Right ventricle myocardium superior (tissue), 1 donor: ENCODE results near the gene TRAM2. TPM values are rescaled to one million over a fixed set of nuclear protein-coding genes. Genes with fewer than 3 reads are reported as not detected.

ENCODE experiments used
- ATAC-seq: fragments of 200-7000 bp; cut with Tn5 transposase; one replicate; pipeline ENCODE4 v1.9.1; 2020; ENCODE audit warnings: mild to moderate bottlenecking; ENCODE audit not compliant: poor library complexity
- DNase-seq: peaks from one replicate; pipeline ENCODE4 v3.0.0-alpha.2; 2020
- intact Hi-C: fragments of 100-400 bp; cut with DNase I; formaldehyde crosslinking; loops from one replicate; pipeline ENCODE4 v1.11.2; 2022
- long read RNA-seq: library from polyadenylated mRNA; unstranded; transcript quantifications from one replicate; pipeline ENCODE4 v2.0.0, GENCODE V29; 2021
- total RNA-seq: library from RNA; stranded (reverse); fragmentation: NEBNext Ultra II Directional; extraction: Animal tissue kit (Norgen Biotek cat#: 25700); gene quantifications from one replicate; pipeline ENCODE4 v1.2.1, GENCODE V29; 2021
- donor health status: DM: no; HTN: yes; CAD: no; lungs with severe emphysema.

Gene TRAM2, protein sequence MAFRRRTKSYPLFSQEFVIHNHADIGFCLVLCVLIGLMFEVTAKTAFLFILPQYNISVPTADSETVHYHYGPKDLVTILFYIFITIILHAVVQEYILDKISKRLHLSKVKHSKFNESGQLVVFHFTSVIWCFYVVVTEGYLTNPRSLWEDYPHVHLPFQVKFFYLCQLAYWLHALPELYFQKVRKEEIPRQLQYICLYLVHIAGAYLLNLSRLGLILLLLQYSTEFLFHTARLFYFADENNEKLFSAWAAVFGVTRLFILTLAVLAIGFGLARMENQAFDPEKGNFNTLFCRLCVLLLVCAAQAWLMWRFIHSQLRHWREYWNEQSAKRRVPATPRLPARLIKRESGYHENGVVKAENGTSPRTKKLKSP
- 11.0 TPM for total RNA-seq
- long read RNA-seq, full-length matches to known transcripts, result 29 of 44 reads
- long read RNA-seq, partial matches to known transcripts, result 1 of 44 reads
- long read RNA-seq, other reads (novel, unspliced or antisense), result 14 of 44 reads

DNA sequence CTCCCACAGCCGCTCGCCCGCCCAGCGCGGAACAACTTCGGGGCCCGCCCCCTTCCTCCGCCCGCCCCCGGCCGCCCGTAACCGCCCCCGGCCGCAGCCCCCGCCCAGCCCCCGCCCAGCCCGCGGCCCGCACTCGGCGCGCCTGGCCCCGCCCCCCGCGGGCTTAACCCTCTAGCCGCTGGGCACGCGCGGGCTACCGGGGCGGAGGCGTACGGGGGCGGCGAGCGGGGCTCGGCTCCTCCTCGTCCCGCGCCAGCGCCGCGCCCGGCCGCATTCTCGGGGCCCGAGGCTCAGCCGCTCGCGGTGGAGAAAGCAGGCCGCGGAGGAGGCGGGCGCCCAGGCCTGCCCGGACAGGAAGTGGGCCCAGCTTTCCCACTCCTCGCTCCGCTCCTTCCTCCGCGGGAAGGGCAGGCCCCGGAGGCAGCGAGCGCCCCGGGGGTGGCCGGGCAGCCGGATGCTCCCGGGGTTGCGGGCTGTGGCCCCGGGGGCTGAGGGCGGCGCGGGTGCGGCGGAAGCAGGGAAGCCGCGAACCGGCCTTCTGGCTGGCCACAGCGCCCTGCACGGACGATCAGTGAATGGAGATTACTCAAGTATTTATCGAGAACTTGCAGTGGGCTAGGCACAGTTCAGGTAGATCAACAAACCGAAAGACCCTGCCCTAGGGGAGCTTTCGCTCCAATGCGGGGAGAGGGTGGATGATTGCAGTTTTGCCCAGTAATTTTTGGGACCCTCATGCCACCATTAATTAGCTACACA is at the start of gene TRAM2:
Gene TRAM2, minus strand, starts transcription at position 39 of the 756 bp plus-strand sequence. CDS start 145 bp downstream, outside the sequence.
- DNase-seq (peak; percentile 93), ATAC-seq (peak; percentile 91)
- intact Hi-C loops, result loop anchor here (1.0 to 5.0 kb wide), 2 partner anchors 75 to 157 kb away; partner anchors contain the start of gene EFHC1

DNA sequence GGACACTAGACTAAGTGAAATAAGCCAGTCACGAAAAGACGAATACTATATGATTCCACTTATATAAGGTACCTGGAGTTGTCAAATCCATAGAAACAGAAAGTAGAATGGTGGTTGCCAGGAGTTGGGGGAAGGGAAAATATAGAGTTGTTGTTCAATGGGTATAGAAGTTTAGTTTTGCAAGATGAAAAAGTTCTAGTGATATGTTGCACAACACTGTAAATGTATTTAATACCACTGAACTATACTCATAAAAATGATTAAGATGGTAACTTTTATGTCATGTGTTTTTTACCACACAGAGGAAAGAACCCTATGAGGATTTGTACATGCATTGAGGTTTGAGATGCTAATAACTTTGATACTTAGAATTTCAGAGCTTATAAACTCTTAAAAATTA is 46.0 kb upstream of the TRAM2 start:
- DNase-seq, result no peak
- intact Hi-C loops, result no loop called here
- ATAC-seq, result no peak

DNA sequence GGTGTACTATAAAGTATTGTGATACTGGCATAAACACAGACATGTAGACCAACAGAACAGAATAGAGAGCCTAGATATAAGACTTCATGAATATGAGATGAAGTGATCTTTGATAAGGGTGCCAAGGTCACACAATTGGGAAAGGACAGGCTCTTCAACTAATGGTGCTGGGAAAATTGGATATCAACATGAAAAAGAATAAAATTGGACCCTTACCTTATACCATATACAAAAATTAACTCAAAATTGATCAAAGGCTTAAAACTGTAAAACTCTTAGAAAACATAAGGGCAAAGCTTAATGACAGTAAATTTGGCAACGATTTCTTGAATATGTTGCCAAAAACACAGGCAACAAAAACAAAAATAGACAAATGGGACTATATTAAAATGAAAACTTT is 44.8 kb upstream of the TRAM2 start:
- intact Hi-C loops, result no loop called here
- ATAC-seq (no peak), DNase-seq (no peak)

DNA sequence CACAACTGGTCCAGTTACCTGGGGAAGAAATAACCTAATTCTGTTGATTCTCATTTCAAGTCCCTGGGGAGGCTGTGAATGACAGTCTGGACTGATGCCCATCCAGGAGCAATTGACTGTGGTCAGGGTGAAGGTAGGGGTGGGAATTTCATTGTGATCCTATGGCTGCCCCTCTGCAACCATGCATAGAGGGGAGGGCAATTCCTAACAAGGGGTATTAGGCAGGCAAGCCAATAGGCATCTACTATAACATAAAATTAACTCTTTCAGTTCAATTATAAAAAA is 44.0 kb upstream of the TRAM2 start:
- ATAC-seq, result no peak
- DNase-seq, result no peak
- intact Hi-C loops, result no loop called here

DNA sequence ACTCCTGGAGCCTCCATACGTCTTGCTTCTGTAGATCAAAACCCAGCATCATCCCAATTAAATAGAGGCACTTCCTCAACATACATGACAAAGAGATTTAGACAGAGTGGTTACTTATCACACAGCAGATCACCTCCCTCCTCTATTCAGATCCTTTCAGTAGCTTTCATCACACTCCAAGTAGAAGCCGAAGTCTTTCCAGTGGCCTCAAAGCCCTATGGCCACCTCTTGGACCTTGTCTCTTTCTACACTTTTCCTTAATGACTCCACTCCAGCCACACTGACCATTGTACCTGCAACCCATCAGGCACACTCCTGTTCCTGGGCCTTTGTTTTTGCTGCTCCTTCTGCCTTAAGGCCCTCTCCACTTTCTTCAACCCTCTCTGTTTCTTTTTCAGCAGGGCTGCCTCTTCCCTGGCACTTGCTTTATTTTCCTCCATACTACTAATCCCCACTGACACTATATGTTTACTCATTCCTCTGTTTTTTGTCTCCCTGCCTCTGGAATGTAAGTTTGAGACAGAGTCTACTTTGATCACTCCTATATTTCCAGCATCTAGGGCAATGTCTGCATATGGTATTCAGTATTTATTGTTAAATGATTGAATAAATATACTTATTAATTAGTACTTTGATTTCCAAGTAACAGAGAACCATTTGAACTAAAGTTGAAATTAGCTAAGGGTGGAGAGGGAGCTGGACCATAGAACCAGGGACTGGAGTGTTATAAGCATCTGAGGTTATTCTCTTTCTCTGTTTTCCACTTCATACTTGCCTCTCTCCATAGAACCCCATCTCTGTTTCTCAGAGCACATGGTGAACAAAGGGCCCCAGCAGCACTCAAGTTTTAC is 43.4 kb upstream of the TRAM2 start:
- intact Hi-C loops, result no loop called here
- no peak for ATAC-seq
- no peak for DNase-seq

DNA sequence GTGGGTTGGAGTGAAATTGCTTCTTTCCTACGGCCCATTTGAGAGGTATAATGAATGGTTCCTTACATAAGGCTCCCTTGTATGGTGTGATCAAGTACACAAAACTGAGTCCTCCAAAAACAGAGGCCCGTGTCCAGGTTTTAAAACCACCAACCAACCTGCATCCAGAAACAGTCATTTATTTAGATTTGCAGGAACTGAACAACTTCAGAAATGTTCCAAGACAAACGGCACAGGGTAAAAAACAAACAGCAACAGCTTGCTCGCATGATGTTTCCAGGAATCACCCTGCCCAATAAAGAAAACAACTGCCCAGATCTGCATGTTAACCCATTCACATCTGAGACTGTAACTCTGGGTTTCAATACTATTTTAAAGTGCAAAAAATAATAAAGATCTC is 40.2 kb upstream of the TRAM2 start:
- no peak for ATAC-seq
- DNase-seq, result no peak
- intact Hi-C loops, result no loop called here

DNA sequence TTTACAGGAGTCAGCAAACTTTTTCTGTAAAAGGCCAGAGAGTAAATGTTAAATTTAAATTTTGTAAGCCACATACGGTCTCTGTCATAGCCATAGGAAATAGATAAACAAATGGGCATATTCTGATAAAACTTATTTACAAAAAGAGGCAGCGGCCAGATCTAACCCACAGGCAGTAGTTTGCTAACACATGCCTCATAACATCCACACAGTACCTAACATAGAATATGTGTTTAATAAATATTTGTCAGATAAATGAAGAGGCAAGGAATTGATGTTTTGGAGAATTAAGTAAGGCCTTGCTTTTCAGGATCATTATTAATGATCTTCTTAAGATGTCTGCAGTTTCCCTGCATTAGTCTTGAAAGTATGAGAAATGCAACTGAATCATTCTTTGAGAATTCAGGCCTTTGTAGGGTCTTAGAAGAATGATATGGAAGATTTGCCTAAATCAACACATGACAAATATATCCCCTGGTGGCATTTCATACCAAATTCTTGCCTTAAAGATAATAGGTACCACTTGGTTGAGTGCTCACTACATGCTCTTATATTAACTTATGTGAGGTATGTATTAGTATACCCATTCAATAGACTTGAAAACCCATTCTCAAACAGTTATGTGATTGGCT is 39.3 kb upstream of the TRAM2 start:
- DNase-seq (no peak), ATAC-seq (no peak)
- intact Hi-C loops, result no loop called here

DNA sequence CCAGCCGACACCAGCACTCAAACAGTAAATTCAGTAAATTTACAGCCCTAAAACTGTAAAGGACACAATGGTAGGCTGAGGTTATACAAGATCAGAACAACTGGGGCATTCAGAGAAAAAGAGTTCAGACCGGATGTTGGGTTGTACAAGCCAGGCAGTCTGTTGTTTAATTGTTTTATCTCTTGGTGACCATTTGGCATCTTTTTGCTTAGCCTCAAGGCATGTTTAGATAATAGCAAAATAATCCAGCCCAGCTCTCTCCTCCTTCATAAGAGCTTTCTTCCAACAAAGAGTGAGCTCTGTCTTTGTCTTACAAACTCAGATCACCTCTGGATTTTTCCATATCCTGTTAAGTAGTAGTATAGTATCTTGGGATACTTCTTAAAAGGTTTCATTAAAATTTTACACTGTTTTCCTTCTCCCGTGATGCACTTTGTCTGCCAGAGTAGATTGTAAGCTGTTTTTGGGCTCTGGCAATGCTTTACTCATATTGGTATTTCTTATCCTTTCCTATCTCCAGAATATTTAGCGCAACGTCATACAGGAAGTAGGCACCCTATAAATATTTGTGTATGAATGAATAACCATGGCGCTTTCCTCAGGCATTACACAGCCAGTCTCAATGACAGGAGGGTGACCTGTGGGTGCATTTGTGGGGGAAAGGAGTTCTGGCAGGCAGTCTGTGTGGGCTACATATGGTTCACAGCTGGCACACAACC is 35.6 kb upstream of the TRAM2 start:
- no peak for ATAC-seq
- intact Hi-C loops, result no loop called here
- DNase-seq, result no peak

DNA sequence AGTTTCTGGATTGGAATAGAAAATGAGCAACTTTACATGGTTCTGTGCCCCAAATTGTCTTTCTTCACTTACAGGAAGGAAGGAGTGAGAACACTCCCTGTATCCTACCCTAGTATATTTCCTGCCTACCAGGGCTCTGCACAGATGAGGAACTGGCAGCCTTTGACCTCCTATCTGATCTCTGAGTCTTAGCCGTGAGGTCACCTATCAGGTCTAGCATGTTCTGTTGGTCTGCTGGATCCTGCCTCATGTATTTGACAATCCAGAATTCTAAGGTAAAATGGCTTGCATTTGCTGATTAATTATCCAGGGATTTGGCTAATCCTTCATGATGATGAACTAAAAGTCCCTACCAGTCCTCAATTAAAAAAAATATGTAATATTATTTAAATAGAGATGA is 35.0 kb upstream of the TRAM2 start:
- DNase-seq (no peak), ATAC-seq (no peak)
- intact Hi-C loops, result no loop called here

DNA sequence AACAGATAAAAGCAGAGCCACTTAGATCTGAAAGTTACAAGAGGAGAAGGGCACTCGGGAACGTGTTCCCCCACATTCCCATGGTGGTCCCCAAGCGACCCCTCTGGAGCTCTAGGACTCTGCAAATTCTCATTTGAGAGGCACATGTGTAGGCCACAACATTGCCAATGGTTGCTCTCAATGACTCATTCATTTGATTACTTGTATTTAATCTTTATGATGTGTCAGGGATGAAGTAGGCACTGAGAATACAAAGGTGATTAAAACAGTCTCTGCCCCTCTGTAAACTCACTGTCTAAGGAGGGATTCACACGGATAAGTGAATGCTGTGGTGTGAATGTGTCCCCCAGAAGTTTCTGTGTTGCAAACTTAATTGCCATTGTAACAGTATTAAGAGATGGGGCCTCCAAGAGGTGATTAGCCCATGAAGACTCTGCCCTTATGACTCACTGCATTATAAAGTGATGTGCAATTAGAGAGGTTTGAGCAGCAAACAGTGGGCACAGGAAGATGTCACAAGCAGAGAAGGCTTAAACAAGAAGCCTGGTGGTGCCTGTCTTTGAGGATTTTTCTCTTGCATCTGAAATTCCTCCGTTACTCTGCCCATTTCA is 34.0 kb upstream of the TRAM2 start:
- no peak for DNase-seq
- intact Hi-C loops, result no loop called here

DNA sequence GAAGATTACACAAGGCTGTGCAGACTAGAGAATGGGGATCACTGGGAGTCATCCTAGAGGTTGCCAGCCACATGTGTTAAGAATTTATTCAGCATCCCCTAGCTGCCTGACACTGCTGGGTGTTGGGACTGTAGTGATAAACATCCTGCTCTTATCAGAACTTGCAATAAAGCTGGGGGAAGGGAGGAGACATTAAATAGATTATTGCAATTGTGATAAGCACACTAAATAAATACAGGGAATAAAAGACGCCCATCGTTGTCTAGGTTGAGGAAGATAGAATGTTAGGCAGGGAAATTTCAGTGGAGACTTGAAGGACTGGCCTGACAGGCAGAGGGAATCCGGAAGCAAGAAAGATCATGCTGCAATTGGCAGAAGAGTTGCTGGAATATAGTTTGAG is 33.2 kb upstream of the TRAM2 start:
- DNase-seq (no peak), ATAC-seq (no peak)
- intact Hi-C loops, result no loop called here

More for the DNA sequence above, 34.0 kb upstream of the TRAM2 start:
- ATAC-seq, result no peak

DNA sequence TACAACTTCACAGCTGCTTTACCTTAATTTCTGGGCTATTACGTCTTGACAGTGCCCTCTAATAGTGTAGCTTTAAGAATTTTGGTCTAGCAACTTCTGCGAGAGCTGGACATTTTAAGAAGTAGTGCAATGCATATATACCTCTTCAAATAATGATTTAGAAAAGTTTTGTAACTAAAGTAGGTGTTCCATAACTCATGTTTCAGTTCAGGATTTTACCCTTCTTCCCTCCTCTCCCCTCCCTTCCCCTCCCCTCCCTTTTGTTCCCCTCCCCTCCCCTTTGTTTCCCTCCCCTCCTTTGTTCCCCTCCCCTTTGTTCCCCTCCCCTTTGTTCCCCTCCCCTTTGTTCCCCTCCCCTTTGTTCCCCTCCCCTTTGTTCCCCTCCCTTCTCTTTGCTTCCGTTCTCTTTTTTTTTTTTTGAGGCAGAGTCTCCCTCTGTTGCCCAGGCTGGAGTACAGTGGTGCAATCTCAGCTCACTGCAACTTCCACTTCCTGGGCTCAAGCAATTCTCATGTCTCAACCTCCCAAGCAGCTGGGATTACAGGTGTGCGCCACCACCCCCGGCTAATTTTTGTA is 28.8 kb upstream of the TRAM2 start:
- ATAC-seq (no peak), DNase-seq (no peak)
- intact Hi-C loops, result no loop called here

DNA sequence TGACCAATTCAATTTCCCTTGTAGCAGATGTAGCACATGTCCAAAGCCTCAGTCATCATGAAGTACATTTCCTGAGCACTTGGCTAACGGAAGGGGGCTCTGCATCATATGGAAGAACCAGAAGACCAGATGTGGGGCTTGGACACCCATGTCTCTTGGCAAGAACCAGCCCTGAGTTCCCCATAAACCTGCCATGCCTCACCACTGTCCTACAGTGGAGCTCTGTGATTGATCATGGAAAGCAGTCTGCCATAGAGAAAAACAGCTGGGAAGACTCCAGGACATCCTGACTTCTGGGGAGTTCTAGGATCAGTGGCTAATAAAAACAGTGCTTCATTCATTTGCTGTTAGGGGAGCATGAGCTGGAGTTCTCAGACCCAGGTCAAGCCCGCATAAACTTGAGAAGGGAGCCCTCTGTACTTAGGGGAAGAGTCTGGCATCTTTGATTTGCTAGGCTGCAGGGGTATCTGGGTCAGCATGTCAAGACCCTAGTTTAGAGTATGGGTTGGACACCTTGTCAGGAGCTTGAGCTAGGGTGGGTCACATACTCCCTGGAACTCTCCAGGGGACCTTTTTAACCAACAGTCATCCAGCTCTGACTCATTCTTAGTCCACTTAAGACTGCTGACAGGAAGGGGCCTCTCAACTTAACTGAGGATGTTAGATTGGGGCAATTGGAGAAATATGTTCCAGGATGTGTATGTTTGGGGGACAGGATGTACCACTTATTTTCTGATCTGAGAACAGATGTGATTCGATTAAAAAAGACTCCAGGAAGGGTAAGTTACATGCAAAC is 26.3 kb upstream of the TRAM2 start:
- ATAC-seq (no peak), DNase-seq (no peak)
- intact Hi-C loops, result loop anchor here (5.0 kb wide), 1 partner anchor 59 kb away; no protein-coding TSS in a partner anchor

DNA sequence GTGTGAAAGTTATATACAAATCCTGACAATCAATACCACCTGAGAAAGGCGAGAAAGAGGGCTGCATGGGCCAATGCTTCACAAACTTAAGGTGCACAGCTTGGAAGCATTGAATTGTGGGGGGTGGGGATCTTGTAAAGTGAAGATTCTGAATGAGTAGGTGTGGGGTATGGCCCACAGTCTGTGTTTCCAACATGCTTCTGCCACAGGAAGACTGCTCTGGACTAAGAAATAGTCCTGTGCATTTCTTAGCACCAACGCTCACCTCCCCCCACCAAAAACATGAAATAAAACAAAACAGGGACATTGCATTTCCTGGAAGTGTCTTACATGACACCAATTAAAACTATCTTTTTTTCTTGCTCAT is 21.9 kb upstream of the TRAM2 start:
- ATAC-seq (no peak), DNase-seq (no peak)
- intact Hi-C loops, result no loop called here

DNA sequence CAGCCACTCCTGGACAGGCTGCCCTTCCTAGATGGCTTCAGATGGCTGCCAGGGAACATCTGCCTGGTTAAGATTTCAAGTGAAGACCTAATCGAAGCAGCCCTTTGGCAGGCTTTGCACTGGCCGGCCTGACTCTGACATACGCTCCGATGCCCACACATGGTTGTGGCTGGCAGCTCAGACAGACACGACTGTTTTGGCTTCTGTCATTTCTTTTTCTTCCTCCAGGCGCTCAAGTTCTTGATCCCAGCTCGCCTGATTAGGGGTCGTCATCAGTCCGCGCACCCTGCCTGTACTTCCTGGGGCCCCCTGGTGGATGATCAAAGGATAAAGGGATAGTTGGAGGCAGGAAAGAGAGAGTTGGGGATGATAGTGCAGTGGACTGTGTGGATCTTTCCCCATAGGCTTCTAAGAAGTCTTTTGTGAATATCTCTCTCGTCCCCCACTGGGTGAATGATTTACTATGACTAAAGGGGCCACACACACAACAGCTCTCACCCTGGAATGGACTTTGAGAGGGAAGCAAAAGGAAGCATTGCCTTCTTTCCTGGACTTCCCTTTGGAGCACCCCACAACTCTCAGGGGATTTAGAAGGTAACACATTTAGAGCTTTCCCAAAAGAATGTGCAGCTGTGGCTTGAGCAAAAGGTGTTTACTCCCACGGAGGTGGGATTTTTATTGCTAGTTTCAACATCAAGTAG is 21.4 kb upstream of the TRAM2 start:
- peak; percentile 65 for DNase-seq
- intact Hi-C loops, result no loop called here
- ATAC-seq, result peak; percentile 77

DNA sequence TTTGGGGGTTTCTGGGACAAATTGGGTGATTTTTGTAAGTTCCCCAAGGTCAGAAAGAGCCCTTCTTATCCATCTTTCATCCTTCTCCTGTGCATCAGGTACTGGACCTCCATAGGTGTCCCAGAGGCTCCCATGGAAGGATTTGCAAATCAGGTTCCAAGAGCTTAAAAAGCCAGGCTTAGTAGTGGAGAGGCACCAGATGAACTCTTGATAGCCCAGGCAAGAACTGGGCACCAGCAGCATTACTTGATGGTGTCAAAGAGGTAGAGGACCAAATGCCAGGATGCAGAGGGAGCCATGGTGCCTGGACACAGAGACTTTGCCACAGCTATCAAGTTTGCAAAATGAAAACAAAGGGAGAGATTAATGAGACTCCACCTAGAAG is 20.9 kb upstream of the TRAM2 start:
- no peak for ATAC-seq
- intact Hi-C loops, result no loop called here

More for the DNA sequence above, 20.9 kb upstream of the TRAM2 start:
- no peak for DNase-seq
